T follicular helper cell (primary cell): ENCODE results near the gene OSBPL3.

Source experiments
- DNase-seq: peaks from one replicate; pipeline ENCODE4 v3.0.0-alpha.2; 2020; ENCODE audit warnings: low read depth

Gene OSBPL3

GRCh38 chr7:24979470-24979862 lies 512 bp downstream of the OSBPL3 start:
- DNase-seq, result peak; percentile 67

DNA sequence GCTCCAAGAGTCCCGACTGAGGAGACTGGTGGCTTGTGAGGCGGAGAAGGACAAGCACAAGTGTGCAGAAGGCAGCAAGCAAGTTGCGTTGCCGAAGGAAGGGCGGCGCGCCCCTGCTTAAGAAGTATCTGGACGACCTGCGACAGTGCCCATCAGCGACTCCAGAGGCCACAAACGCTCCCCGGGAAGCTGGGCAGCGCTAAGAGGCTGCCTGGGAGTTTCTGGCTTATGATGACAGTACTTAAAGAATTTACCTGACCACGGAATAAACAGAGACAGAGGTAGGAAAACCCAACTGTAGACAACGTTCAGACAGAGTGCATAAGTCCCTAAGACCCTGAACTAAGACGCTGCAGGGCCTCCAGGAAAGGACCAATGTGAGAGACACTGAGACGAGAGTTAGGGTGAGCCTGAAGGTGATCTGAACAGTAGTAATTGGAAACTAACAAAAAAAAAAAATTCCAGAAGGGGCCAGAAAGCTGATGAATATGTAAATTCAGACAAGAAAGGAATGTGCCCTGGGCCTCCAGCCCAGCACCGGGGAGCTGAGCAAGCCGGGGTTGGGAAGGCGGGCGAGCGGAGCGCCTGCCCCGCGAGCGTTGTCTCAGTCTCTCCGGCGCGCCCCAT lies 1.0 kb downstream of the OSBPL3 start:
- no peak for DNase-seq

- no peak for DNase-seq
Observed at GRCh38 chr7:24975644-24976260, 4.2 kb downstream of the OSBPL3 start.

DNA sequence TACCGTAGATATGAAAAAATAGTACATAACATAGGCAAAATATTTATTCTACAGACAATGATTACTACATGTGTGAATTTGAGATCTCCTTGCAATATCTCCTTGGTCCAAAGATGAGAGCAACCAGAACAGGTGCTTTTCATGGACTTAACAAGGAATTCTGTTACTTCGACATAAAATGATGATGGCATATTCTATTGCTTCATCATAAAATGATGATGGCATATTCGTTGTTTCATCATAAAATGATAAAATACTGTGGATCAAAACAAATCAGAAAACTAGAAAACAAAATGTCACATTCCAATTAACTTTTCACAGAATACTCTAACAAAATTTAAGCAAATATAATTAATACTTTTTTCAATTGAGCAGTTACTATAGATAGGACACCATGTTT lies 4.8 kb downstream of the OSBPL3 start:
- DNase-seq, result no peak

- no peak for DNase-seq
Observed at GRCh38 chr7:24974026-24974832, 5.7 kb downstream of the OSBPL3 start.

DNA sequence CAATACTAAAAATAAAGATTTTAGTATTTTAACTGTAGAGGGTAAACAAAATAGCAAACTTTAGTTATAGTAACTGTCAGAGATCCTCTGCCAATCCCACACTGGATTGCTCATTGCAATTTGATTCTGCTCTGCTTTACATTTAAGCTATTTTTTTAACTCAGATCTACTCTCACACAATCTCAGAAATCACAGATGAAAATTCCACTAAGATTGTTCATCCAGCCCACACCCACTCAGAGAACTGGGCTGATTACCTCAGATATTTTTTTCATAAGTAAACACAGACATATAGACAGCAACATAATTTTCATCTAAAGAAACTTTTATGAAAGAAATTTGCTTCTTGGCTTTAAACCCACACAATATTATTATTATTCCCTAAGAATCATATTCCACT lies 7.0 kb downstream of the OSBPL3 start:
- DNase-seq, result no peak

DNA sequence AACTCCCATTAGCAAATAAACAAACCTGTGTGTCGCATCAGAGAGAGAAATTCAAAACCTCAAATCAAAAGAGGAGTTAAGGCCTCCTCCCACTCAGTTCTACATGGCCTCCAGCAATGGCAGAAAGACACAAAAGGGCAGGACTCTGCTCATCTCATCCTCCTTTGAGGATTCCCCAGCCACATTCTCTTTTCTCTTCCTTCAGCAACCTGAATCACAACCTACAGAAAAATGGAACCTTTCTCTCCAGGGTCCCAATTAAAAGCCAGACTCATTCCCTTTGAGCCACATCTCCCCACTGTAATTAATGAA lies 7.9 kb downstream of the OSBPL3 start:
- DNase-seq, result no peak

- DNase-seq, result no peak
Observed at GRCh38 chr7:24971333-24972165, 8.4 kb downstream of the OSBPL3 start.

- no peak for DNase-seq
Observed at GRCh38 chr7:24970676-24971075, 9.3 kb downstream of the OSBPL3 start.

DNA sequence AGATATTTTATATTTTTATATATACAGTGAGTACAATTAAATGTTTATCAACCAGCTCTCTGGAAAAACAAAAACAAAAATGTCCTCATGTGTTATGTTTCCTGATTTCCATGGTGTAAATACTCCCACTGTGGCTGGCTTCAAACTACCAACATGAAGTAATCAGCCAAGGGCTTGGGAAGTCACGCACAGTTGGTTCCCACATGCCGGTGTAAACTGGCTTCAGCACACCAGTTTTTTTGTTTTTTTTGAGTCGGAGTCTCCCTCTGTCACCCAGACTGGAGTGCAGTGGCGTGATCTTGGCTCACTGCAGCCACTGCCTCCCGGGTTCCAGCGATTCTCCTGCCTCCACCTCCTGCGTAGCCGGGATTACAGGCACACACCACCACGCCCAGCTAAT lies 11.8 kb downstream of the OSBPL3 start:
- no peak for DNase-seq

GRCh38 chr7:24967696-24968095 lies 12.3 kb downstream of the OSBPL3 start:
- DNase-seq, result no peak

GRCh38 chr7:24966802-24967201 lies 13.2 kb downstream of the OSBPL3 start:
- no peak for DNase-seq

DNA sequence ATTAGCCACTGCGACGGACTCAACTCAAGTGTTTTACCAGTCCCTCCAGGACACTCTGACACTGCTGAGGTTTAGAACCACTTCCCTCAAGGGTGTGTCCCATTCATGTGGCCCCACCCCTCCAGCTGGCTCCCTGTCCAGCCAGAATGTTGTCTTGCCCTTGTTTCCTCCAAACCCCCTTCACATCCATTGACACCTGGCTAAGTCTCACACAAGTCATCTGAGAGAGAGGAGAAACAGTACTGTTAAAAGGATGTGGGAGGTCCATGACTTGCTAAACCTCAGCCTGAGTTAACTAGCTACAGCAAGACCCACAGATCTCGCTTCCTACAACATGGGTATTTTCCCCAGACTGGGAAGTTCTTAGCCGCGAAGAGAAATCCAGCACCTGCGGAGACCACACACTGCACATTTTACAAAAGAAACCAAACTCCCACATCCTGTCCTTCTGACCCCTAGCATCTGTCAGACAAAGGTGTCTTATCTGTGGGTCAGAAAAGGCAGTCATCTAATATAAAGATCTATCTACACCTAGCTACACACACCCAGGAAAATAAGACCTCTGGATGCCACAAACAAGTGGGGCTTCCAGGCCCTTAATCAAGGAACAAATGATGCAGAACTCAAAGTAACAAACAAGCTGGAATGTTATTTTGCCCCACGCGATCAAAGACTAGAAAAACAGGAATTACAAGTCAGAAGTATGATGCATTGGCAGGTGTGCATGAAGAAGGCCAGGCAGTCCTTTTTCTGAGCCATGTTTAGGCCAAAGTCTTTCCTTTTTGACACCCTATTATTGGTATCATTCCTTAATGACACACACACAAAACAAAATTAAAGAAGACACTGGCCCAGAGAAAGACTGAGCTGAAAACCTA lies 13.9 kb downstream of the OSBPL3 start:
- no peak for DNase-seq

DNA sequence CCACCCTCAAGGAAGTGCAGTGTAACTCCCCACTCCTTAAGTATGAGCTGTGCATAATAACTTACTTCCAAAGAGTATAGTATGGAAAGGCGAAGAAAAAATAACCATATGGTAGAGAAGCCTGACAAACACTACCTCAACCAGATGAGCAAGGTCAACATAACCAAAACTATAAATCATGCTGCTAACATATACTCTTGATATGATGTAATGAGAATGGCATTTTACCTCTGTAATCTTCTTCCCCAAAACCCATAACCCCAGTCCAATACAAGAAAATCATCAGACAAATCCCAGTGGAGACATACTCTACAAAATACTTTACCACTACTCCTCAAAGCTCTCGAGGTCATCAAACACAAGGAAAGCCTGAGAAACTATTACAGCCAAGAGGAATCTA lies 15.8 kb downstream of the OSBPL3 start:
- no peak for DNase-seq

DNA sequence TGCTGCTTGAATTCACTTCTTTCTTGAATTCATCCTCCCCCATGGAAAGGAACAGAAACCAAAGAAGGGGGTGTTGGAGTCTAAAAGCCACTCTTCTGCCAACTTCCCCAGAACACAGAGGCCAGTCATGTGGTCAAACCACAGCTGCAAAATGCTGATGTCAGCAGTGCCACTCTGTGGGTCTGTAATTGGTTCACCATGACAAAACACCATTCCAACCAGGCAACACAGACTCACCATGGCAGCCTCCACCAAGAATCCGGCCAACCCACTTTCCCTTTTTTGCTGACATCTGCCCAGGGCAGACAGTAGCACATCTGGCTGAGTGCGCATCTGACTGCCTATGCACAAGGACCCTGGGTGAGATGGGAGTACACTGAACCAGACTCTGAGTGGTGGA lies 16.8 kb downstream of the OSBPL3 start:
- DNase-seq, result no peak

DNA sequence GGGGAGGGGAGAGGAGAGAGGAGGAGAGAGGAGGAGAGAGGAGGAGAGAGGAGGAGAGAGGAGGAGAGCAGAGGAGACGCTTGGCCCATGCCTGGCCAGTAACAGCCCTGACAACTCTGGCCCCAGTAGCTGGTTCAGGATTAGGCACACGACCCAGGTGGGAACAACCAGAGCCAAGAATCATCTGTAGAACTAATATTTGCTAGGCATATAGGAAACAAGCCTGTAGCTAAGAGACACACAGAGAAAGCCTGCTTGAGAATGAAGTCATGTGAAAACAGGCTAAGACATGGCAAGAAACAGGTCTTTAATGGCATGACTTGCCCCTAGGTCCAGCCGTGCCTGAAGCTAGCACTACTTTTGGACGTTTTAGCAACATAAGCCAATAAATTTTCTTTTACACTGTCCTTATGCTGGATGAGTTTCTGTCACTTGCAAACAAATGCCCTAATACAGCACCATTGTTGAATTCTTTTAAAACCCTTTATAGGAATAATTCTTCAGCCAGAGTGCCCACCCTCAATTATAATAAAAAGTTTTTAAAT lies 17.5 kb downstream of the OSBPL3 start:
- no peak for DNase-seq

- DNase-seq, result no peak
Observed at GRCh38 chr7:24959735-24960485, 20.1 kb downstream of the OSBPL3 start.

GRCh38 chr7:24958399-24958798 lies 21.6 kb downstream of the OSBPL3 start:
- no peak for DNase-seq

DNA sequence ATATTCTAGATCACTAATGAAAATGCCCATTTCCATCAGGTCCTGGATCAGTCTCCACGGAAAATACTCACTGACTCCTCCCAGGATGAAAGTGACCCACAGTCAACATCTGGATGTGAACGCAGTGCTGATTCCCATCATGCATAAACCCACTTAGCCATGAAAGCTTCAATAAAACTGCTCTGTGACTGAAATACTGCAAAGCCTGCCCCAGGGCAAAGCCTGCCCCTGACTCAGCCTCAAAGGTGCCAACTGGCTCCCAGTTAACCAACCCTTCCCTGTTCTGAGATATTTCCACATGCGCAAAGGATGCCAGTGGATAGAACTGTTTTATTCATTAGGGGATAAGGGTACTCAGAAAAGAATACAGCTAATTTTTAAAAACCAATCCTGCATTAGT lies 24.0 kb downstream of the OSBPL3 start:
- no peak for DNase-seq

DNA sequence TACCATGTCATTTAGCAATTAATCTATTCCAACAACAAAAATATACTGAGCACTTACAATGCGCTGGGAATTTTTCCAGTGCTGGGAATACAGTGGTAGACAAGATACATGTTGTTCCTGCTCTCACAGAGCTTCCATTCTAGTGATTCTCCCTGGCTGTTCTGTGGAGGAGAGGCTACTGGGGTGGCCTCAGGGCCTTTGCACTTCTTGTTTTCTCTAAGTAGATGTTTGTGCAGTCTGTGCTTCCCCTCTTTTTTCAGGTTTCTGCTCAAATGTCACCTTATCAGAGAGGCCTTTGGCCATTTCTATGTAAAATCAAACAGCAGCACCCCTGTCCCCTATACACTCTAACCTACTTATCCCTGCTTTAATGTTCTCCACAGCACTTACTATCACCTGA lies 24.7 kb downstream of the OSBPL3 start:
- DNase-seq, result no peak

- DNase-seq, result no peak
Observed at GRCh38 chr7:24952464-24952863, 27.5 kb downstream of the OSBPL3 start.
